HL-60 (cell line): Measurements from ENCODE around the gene MAGI3.
"Not testable (repeated sequence)": the region's sequence is repeated elsewhere in the genome, so short reads cannot be mapped to it uniquely, and the experiment has no call there.

Experiments
- DNase-seq, 2 experiments: peaks; one replicate each; pipeline ENCODE4 v3.0.0-alpha.2; 2010 to 2020; ENCODE audit warnings: low read depth in 1 of 2, low spot score in 1 of 2
- H3K27ac ChIP-seq: fragments of 250-450 bp; sonication (Bioruptor Pico); replicated peaks from 2 replicates; pipeline ENCODE4 v1.5.1; 2020; ENCODE audit warnings: mild to moderate bottlenecking, moderate library complexity
- H3K27me3 ChIP-seq: fragments of 250-450 bp; sonication (Bioruptor Pico); 2 replicates; pipeline ENCODE4 v1.5.1; 2021; ENCODE audit warnings: mild to moderate bottlenecking, moderate library complexity; ENCODE audit not compliant: insufficient read depth, poor library complexity, severe bottlenecking
- H3K4me3 ChIP-seq: replicated peaks from 2 replicates; pipeline ENCODE4 v1.5.1; 2011; ENCODE audit warnings: mild to moderate bottlenecking, control low read depth, low read length; ENCODE audit not compliant: insufficient read depth
- GABPA ChIP-seq: IDR thresholded peaks from 2 replicates; pipeline ENCODE4 v1.6.1; 2012; ENCODE audit warnings: low read depth
- POLR2AphosphoS5 ChIP-seq: IDR thresholded peaks from 2 replicates; pipeline ENCODE4 v1.6.1; 2012; ENCODE audit warnings: low read depth
- SPI1 ChIP-seq: IDR thresholded peaks from 2 replicates; pipeline ENCODE4 v1.6.1; 2012; ENCODE audit warnings: low read depth, mild to moderate bottlenecking, borderline replicate concordance
- TF ChIP-seq, protein P1 (sequence below): IDR thresholded peaks from 2 replicates; pipeline ENCODE4 v1.6.1; 2012; ENCODE audit warnings: low read depth; ENCODE audit not compliant: insufficient replicate concordance
- TF ChIP-seq, protein P2 (sequence below): IDR thresholded peaks from one replicate; pipeline ENCODE4 v1.5.1; 2011; ENCODE audit warnings: low read length, control low read depth, inconsistent platforms; ENCODE audit not compliant: insufficient read depth

Gene MAGI3

GRCh38 chr1:113567427-113567826 is 177.1 kb downstream of the MAGI3 start:
- DNase-seq = no peak
- H3K27ac ChIP-seq = no peak overlapping the region
- TF ChIP-seq GABPA = no peak
- TF ChIP-seq, protein P1, sequence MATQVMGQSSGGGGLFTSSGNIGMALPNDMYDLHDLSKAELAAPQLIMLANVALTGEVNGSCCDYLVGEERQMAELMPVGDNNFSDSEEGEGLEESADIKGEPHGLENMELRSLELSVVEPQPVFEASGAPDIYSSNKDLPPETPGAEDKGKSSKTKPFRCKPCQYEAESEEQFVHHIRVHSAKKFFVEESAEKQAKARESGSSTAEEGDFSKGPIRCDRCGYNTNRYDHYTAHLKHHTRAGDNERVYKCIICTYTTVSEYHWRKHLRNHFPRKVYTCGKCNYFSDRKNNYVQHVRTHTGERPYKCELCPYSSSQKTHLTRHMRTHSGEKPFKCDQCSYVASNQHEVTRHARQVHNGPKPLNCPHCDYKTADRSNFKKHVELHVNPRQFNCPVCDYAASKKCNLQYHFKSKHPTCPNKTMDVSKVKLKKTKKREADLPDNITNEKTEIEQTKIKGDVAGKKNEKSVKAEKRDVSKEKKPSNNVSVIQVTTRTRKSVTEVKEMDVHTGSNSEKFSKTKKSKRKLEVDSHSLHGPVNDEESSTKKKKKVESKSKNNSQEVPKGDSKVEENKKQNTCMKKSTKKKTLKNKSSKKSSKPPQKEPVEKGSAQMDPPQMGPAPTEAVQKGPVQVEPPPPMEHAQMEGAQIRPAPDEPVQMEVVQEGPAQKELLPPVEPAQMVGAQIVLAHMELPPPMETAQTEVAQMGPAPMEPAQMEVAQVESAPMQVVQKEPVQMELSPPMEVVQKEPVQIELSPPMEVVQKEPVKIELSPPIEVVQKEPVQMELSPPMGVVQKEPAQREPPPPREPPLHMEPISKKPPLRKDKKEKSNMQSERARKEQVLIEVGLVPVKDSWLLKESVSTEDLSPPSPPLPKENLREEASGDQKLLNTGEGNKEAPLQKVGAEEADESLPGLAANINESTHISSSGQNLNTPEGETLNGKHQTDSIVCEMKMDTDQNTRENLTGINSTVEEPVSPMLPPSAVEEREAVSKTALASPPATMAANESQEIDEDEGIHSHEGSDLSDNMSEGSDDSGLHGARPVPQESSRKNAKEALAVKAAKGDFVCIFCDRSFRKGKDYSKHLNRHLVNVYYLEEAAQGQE = no peak
- TF ChIP-seq, protein P2, sequence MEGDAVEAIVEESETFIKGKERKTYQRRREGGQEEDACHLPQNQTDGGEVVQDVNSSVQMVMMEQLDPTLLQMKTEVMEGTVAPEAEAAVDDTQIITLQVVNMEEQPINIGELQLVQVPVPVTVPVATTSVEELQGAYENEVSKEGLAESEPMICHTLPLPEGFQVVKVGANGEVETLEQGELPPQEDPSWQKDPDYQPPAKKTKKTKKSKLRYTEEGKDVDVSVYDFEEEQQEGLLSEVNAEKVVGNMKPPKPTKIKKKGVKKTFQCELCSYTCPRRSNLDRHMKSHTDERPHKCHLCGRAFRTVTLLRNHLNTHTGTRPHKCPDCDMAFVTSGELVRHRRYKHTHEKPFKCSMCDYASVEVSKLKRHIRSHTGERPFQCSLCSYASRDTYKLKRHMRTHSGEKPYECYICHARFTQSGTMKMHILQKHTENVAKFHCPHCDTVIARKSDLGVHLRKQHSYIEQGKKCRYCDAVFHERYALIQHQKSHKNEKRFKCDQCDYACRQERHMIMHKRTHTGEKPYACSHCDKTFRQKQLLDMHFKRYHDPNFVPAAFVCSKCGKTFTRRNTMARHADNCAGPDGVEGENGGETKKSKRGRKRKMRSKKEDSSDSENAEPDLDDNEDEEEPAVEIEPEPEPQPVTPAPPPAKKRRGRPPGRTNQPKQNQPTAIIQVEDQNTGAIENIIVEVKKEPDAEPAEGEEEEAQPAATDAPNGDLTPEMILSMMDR = no peak
- TF ChIP-seq SPI1 = no peak
- no peak for TF ChIP-seq POLR2AphosphoS5

GRCh38 chr1:113575744-113576260 is 185.5 kb downstream of the MAGI3 start:
- DNase-seq, H3K27ac ChIP-seq, H3K4me3 ChIP-seq, H3K27me3 ChIP-seq: not testable (repeated sequence)

More at GRCh38 chr1:113567427-113567826, 177.1 kb downstream of the MAGI3 start:
- Histone ChIP-seq H3K4me3 (no peak overlapping the region), H3K27me3 (no peaks in the 10 kb centered on the region)

GRCh38 chr1:113576271-113576670 is 186.0 kb downstream of the MAGI3 start:
- Histone ChIP-seq H3K27ac (no peak overlapping the region), H3K27me3 (no peaks in the 10 kb centered on the region), H3K4me3 (no peak overlapping the region)
- TF ChIP-seq POLR2AphosphoS5 = no peak
- no peak for TF ChIP-seq GABPA
- TF ChIP-seq, protein P2 = no peak
- TF ChIP-seq, protein P1 = no peak
- TF ChIP-seq SPI1 = no peak
- DNase-seq = no peak

DNA sequence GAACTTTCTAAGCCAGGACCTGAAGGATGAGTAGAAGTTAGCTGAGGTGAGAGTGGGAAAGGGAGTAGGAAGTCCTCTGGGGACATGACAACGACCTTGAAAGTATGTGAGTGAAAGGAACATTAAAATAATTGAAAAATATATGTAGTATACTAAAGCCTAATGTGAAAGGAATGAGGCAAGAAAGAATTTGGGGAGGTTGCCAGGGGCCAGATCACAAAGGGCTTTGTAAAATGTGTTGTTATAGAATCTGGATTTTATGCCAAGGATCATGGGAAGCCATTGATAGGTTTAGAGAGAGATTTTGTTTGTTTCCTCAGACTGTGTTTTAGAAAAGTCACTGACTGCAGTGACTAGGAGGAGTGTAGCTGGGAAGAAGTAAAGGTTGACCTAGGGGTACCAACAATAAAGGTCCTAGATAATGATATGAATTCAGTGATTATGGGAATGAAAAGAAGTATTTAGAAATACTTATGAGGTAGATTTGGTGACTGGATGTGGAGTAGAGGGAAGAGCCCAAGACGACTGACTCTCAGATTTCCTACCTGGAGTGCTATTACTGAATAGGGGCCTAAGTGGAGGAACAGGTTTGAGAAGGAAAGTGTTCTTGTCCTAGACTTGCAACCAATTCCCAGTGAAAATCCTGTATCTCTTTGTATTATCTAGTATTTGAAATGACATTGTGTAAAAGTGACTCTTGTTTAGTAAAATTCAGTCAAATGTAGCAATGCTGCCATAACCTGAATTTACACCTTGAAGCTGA is 189.1 kb downstream of the MAGI3 start:
- Histone ChIP-seq H3K27ac (no peak overlapping the region), H3K4me3 (no peak overlapping the region), H3K27me3 (no peaks in the 10 kb centered on the region)
- TF ChIP-seq POLR2AphosphoS5 = no peak
- no peak for TF ChIP-seq SPI1
- TF ChIP-seq GABPA = no peak
- TF ChIP-seq, protein P2 = no peak
- TF ChIP-seq, protein P1 = no peak
- DNase-seq = no peak
